ENCODE measurements around the gene CALML3.

DNA sequence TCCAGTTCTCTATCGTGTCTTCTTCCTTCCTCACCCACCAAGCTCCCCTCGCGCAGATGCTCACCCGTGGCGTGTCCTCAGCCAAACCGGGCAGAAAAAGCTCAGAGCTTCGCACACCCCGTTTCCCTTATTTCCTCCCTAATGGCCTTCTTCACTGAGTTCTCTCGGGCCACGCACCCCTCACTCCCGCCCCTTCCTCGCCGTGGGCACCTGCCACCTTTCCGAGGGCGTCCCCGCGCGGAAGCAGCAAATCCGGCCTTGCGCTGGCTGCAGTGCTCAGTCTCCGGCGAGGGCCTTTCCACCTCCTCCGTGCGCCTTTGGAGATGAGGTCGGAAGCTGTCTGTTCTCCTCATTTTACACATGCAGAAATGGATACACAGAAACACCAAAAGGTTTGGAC, 12.4 kb upstream of the CALML3 start:
- TF ChIP-seq EZH2 (IDR thresholded peaks at IDR 0.05; ENCODE audit: low read length, missing control alignments): no peak
- TF ChIP-seq, protein P1, sequence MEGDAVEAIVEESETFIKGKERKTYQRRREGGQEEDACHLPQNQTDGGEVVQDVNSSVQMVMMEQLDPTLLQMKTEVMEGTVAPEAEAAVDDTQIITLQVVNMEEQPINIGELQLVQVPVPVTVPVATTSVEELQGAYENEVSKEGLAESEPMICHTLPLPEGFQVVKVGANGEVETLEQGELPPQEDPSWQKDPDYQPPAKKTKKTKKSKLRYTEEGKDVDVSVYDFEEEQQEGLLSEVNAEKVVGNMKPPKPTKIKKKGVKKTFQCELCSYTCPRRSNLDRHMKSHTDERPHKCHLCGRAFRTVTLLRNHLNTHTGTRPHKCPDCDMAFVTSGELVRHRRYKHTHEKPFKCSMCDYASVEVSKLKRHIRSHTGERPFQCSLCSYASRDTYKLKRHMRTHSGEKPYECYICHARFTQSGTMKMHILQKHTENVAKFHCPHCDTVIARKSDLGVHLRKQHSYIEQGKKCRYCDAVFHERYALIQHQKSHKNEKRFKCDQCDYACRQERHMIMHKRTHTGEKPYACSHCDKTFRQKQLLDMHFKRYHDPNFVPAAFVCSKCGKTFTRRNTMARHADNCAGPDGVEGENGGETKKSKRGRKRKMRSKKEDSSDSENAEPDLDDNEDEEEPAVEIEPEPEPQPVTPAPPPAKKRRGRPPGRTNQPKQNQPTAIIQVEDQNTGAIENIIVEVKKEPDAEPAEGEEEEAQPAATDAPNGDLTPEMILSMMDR (conservative IDR thresholded peaks at IDR 0.05 in 1 of 2, IDR thresholded peaks at IDR 0.05 in 1 of 2; ENCODE audit: low read depth in 1 of 2, low read length in 2 of 2): no peak
